ENCODE results near the gene PAK1IP1.
"Not testable (repeated sequence)": the region's sequence is repeated elsewhere in the genome, so short reads cannot be mapped to it uniquely, and the experiment has no call there.

DNA sequence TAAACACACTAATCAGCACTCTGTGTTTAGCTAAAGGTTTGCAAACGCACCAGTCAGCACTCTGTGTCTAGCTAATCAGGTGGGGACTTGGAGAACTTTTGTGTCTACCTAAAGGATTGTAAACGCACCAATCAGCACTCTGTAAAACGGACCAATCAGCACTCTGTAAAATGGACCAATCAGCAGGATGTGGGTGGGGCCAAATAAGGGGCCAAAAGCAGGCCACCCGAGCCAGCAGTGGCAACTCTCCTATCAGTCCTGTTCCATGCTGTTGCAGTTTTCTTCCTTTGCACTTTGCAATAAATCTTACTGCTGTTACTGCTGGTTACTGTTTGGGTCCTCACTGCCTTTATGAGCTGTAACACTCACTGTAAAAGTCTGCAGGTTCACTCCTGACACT is 46.9 kb downstream of the PAK1IP1 start:
- not testable (repeated sequence) for TF ChIP-seq YY1 (IDR thresholded peaks at IDR 0.05; ENCODE audit: low read depth); POLR2AphosphoS5 (IDR thresholded peaks at IDR 0.05; ENCODE audit: low read depth, low read length); SMC3 (IDR thresholded peaks at IDR 0.05; ENCODE audit: low read depth, low read length); CHD2 (IDR thresholded peaks at IDR 0.05; ENCODE audit: low read length, partially characterized antibody); RFX5 (IDR thresholded peaks at IDR 0.05; ENCODE audit: low read length); ELF1 (IDR thresholded peaks at IDR 0.05); REST (IDR thresholded peaks at IDR 0.05; ENCODE audit: low read depth, low read length); RAD21 (IDR thresholded peaks at IDR 0.05; ENCODE audit: low read length); TAF1 (IDR thresholded peaks at IDR 0.05; ENCODE audit: borderline replicate concordance, low read depth, low read length); MXI1 (IDR thresholded peaks at IDR 0.05; ENCODE audit: low read depth, low read length); MAX (IDR thresholded peaks at IDR 0.05; ENCODE audit: low read depth)
- TF ChIP-seq, protein P1, sequence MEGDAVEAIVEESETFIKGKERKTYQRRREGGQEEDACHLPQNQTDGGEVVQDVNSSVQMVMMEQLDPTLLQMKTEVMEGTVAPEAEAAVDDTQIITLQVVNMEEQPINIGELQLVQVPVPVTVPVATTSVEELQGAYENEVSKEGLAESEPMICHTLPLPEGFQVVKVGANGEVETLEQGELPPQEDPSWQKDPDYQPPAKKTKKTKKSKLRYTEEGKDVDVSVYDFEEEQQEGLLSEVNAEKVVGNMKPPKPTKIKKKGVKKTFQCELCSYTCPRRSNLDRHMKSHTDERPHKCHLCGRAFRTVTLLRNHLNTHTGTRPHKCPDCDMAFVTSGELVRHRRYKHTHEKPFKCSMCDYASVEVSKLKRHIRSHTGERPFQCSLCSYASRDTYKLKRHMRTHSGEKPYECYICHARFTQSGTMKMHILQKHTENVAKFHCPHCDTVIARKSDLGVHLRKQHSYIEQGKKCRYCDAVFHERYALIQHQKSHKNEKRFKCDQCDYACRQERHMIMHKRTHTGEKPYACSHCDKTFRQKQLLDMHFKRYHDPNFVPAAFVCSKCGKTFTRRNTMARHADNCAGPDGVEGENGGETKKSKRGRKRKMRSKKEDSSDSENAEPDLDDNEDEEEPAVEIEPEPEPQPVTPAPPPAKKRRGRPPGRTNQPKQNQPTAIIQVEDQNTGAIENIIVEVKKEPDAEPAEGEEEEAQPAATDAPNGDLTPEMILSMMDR (IDR thresholded peaks at IDR 0.05): not testable (repeated sequence)
